ENCODE measurements around the gene PAQR8. TPM values are rescaled to one million over a fixed set of nuclear protein-coding genes. Genes with fewer than 3 reads are reported as not detected.

The PAQR8 gene
- total and polyA plus RNA-seq, 2 of the 13 experiments (the other 11 are each of a cell fraction or from before 2014, with no cell fraction given) = 37.7 to 50.7 TPM

- TF ChIP-seq, protein P1, sequence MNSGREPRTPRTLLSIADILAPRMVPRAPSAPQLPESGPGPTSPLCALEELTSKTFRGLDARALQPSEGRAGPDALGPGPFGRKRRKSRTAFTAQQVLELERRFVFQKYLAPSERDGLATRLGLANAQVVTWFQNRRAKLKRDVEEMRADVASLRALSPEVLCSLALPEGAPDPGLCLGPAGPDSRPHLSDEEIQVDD (CRISPR knock-in tag; IDR thresholded peaks at IDR 0.05; ENCODE audit: borderline replicate concordance) = no peak
- TF ChIP-seq HNRNPL (IDR thresholded peaks at IDR 0.05; ENCODE audit: low read depth, low read length) = no peak
- no peak for TF ChIP-seq ZNF138 (CRISPR knock-in tag; IDR thresholded peaks at IDR 0.05; ENCODE audit: low read depth)
- peak; percentile 19 for TF ChIP-seq XRCC5 (optimal IDR thresholded peaks at IDR 0.05; ENCODE audit: low read length)
- peak; percentile 74 for TF ChIP-seq TEAD3 (CRISPR knock-in tag; optimal IDR thresholded peaks at IDR 0.05; ENCODE audit: borderline replicate concordance)
- TF ChIP-seq, protein P2, sequence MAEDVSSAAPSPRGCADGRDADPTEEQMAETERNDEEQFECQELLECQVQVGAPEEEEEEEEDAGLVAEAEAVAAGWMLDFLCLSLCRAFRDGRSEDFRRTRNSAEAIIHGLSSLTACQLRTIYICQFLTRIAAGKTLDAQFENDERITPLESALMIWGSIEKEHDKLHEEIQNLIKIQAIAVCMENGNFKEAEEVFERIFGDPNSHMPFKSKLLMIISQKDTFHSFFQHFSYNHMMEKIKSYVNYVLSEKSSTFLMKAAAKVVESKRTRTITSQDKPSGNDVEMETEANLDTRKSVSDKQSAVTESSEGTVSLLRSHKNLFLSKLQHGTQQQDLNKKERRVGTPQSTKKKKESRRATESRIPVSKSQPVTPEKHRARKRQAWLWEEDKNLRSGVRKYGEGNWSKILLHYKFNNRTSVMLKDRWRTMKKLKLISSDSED (CRISPR knock-in tag; IDR thresholded peaks at IDR 0.05) = 0 out of 2 replicates have a peak, but pooled peaks have one; percentile 7
- TF ChIP-seq, protein P3, sequence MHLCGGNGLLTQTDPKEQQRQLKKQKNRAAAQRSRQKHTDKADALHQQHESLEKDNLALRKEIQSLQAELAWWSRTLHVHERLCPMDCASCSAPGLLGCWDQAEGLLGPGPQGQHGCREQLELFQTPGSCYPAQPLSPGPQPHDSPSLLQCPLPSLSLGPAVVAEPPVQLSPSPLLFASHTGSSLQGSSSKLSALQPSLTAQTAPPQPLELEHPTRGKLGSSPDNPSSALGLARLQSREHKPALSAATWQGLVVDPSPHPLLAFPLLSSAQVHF (CRISPR knock-in tag; IDR thresholded peaks at IDR 0.05) = no peak
- no peak for TF ChIP-seq PREB (CRISPR knock-in tag; IDR thresholded peaks at IDR 0.05)
- TF ChIP-seq MTF1 (CRISPR knock-in tag; IDR thresholded peaks at IDR 0.05) = no peak
- no peak for TF ChIP-seq ATF7-NPFF (CRISPR knock-in tag; IDR thresholded peaks at IDR 0.05; ENCODE audit: low read depth)
- TF ChIP-seq MED1 (CRISPR knock-in tag; IDR thresholded peaks at IDR 0.05) = peak; percentile 76
- no peak for TF ChIP-seq PHF20 (CRISPR knock-in tag; IDR thresholded peaks at IDR 0.05)
- TF ChIP-seq ZNF253 (CRISPR knock-in tag; IDR thresholded peaks at IDR 0.05; ENCODE audit: borderline replicate concordance) = no peak
- 0 out of 2 replicates have a peak, but pooled peaks have one; percentile 12 for TF ChIP-seq TAF1 (CRISPR knock-in tag; IDR thresholded peaks at IDR 0.05)
- no peak for TF ChIP-seq ZSCAN21 (CRISPR knock-in tag; IDR thresholded peaks at IDR 0.05; ENCODE audit: borderline replicate concordance)
- no peak for TF ChIP-seq SALL2 (CRISPR knock-in tag; IDR thresholded peaks at IDR 0.05)
- no peak for TF ChIP-seq ZNF841 (CRISPR knock-in tag; IDR thresholded peaks at IDR 0.05; ENCODE audit: borderline replicate concordance)
- no peak for TF ChIP-seq NFIB (CRISPR knock-in tag; IDR thresholded peaks at IDR 0.05; ENCODE audit: borderline replicate concordance)
- TF ChIP-seq ZNF644 (CRISPR knock-in tag; IDR thresholded peaks at IDR 0.05; ENCODE audit: low read depth) = peak; percentile 69; the same call in 1 of the 2 replicates
- no peak for TF ChIP-seq ZBTB42 (CRISPR knock-in tag; IDR thresholded peaks at IDR 0.05)
- TF ChIP-seq, protein P4, sequence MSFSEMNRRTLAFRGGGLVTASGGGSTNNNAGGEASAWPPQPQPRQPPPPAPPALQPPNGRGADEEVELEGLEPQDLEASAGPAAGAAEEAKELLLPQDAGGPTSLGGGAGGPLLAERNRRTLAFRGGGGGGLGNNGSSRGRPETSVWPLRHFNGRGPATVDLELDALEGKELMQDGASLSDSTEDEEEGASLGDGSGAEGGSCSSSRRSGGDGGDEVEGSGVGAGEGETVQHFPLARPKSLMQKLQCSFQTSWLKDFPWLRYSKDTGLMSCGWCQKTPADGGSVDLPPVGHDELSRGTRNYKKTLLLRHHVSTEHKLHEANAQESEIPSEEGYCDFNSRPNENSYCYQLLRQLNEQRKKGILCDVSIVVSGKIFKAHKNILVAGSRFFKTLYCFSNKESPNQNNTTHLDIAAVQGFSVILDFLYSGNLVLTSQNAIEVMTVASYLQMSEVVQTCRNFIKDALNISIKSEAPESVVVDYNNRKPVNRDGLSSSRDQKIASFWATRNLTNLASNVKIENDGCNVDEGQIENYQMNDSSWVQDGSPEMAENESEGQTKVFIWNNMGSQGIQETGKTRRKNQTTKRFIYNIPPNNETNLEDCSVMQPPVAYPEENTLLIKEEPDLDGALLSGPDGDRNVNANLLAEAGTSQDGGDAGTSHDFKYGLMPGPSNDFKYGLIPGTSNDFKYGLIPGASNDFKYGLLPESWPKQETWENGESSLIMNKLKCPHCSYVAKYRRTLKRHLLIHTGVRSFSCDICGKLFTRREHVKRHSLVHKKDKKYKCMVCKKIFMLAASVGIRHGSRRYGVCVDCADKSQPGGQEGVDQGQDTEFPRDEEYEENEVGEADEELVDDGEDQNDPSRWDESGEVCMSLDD (CRISPR knock-in tag; IDR thresholded peaks at IDR 0.05; ENCODE audit: borderline replicate concordance) = no peak
- TF ChIP-seq ZNF83 (CRISPR knock-in tag; IDR thresholded peaks at IDR 0.05; ENCODE audit: borderline replicate concordance) = no peak
- no peak for TF ChIP-seq SKI (IDR thresholded peaks at IDR 0.05; ENCODE audit: partially characterized antibody)
- TF ChIP-seq NFE2L2 (IDR thresholded peaks at IDR 0.05; ENCODE audit: low read length) = no peak
- TF ChIP-seq ZNF282 (IDR thresholded peaks at IDR 0.05; ENCODE audit: partially characterized antibody) = no peak
Observed at GRCh38 chr6:52363228-52363867, 1.4 kb downstream of the PAQR8 start (continued).
